HG02642 (cell line): ENCODE results near the gene HOXD11.

Experiments
- ATAC-seq: cut with Tn5 transposase; IDR thresholded peaks from one replicate; pipeline ENCODE4 v1.9.1; 2021; ENCODE audit warnings: mild to moderate bottlenecking; ENCODE audit not compliant: unreplicated experiment, poor library complexity

The HOXD11 gene

DNA sequence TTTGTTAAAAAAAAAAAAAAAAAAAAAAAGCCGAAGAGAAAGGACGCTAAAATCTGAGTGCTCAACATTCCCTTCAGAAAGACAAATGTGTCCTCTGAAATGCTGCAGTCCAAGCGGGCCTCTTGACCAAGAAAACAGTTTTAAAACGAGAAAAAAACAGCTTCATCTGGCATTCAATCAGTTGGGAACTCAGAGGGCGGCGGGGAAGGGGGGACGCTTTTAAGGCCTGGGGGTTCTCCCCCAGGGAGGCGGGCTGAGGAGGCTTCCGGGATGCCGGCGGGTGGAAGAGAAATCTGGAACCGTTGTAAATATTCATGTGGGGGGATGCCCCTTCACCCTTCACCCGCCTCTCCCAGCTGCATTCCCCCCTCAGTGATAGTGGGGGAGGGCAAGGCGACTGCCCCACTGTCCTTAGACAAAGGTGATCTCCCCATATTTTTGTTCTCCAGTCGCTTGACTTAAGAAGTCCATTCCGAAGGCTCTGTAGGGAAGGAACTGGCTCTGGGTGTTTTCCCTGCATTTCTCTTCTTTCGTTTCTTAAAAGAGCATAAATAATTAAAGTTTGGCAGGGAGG, 3.3 kb upstream of the HOXD11 start:
- ATAC-seq, result no peak

- no peak for ATAC-seq
These were observed 2.6 kb upstream of the HOXD11 start for GRCh38 chr2:176104316-176105077.

DNA sequence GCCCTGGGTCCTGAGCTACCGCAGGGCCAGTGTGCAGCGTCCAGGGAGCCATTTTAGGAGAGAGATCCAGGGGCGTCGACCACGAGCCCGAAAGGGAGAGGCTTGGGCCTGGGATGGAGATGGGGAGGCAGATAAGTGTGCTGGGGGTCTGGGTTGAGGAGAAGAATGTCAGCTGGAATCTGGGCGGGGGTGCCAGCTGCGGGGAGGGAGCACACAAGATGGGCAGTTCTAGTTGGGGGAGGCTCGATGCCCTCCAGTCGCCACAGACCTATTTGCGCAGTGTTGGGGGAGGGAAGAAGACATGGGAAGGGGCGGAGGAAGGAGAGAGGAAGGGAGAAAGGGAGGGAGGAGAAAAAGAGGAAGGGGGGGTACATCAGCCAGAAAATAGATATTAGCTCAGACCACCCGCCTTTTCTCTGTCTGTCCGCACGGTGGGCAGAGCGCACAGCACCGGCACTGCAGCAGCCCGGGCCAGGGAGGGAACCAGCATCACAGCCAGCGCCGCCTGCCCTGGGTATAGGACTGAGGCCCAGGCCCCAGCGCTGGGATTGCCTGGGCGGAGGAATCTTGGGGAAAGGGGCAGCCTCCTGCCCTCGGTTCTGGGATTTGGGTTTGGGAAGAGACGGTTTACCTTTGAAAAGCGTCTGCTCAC, 1.9 kb upstream of the HOXD11 start:
- no peak for ATAC-seq

GRCh38 chr2:176105730-176106580, 1.1 kb upstream of the HOXD11 start:
- no peak for ATAC-seq

DNA sequence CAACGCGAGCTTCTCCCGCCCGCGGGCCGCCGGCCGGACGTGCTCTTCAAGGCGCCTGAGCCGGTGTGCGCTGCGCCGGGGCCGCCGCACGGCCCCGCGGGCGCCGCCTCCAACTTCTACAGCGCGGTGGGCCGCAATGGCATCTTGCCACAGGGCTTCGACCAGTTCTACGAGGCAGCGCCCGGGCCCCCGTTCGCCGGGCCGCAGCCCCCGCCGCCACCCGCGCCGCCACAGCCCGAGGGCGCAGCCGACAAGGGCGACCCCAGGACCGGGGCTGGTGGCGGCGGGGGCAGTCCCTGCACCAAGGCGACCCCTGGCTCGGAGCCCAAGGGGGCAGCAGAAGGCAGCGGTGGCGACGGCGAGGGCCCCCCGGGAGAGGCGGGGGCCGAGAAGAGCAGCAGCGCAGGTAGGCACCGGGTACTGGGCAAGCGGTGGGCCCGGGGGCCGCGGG, 676 bp downstream of the HOXD11 start:
- ATAC-seq, result no peak

- no peak for ATAC-seq
These were observed 2.3 kb downstream of the HOXD11 start for GRCh38 chr2:176109192-176109901.

DNA sequence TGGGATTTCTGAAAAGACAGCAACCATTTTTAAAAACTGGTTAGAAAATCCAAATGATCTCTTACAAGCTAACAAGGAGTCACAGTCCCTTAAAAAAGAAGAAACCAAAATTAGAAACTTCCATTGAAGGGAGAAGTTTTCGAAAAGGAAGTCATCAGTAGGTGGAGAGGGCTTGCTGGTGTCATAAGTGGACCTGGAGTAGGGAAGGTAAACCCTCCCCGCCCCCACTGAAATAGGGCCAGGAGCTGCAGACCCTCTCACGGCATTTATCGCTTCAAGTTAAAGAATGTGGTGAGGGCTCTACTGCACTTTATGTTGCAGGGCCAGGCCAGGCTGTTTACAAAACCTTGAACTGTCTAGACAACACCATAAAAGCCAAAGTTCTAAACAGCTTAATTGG, 2.9 kb downstream of the HOXD11 start:
- no peak for ATAC-seq

DNA sequence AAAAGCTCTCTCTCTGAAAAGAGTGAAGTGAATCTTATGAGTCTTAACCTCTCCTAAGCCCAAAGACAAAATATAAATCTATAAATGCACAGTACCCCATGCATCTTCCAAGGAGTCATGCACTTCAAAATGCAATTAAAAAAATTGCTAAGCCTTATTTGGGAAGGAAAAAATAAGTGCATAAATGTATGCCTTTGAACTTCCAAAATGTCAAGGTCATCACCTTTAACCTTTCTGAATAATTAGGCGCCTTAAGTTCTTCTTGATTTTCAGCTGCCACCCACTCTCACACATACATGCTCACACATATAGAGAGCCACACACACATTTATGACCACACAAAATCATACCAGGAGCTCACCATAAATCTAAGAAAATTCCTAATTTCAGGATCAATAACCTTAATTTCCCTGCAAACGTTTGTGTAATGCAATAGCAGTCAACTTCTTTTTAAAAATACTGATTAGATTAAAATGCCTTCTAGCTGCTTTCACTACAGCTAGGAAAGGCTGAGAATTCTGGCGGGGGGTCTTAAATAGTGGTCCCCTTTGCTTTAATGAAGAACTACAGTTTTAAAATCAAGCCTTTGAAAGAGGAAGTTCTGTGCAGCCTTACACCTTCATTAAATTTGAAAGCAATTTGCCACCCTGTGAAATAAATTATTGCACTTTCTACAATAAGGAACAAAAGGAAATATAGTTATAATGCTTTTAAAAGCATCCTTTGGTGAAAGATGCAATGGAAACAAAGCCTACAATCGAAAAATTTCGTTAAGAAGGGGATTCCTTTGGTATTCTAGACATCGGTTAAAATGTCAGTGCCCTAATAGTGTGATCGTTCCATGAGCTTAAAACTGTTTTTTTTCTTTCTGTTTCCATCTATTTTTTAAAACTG, 3.6 kb downstream of the HOXD11 start:
- ATAC-seq, result no peak

DNA sequence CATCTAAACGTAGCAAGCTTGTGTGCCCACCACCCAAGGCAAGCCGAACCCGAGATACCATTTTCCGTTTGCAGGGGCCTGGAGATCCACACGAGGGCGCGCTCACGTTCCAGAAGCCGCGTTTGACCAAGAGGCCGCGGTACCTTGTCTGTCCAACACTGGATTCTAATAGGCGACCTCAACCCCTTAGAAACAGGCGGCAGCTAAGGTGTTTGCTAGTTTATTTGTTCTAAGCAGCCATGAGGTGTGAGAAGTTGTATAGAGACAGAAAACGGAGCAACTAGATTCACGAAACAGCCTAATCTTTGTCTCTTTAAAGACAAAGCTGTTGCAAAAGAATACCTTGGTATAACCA, 4.2 kb downstream of the HOXD11 start:
- ATAC-seq, result no peak

GRCh38 chr2:176111846-176112374, 4.8 kb downstream of the HOXD11 start:
- no peak for ATAC-seq

GRCh38 chr2:176112375-176113302, 5.6 kb downstream of the HOXD11 start:
- no peak for ATAC-seq

DNA sequence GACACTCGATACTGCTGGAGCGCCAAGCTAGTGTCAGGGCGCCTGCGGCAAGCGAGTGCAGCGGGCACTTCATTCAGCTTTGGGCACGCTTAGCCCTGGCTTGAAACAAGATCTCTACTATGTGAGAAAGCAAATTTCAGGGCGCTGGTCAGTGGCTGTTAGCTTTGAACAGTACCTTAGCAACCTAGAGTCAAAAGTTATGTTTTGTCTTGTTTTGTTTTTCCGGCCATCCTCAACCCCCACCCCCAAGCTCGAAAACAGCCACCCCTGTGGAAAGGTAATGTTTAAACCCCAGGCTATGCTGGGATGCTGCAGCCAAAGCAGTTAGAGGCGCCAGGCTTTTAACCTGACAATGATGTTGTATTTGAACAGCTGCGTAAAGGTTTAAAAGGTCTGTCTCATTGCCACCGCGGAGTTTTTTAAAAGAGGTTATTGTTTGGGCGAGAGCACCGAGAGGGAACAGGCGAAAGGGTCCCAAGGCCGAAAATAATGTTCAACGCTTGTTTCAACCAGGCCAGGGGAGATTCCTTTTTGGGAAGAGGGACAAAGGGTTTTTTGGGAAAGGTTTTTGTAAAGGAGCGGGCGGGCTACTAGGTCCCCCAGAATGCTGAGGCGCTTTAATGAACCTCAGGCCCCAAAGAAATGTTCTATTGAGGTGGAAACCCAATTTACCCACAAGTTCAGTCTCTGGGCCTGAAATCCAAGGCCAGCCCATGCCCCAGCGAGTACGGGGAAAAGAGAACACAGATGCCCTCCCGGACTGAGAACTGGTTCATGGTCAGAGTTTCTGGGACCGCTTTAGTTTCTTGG, 7.2 kb downstream of the HOXD11 start:
- ATAC-seq, result no peak

DNA sequence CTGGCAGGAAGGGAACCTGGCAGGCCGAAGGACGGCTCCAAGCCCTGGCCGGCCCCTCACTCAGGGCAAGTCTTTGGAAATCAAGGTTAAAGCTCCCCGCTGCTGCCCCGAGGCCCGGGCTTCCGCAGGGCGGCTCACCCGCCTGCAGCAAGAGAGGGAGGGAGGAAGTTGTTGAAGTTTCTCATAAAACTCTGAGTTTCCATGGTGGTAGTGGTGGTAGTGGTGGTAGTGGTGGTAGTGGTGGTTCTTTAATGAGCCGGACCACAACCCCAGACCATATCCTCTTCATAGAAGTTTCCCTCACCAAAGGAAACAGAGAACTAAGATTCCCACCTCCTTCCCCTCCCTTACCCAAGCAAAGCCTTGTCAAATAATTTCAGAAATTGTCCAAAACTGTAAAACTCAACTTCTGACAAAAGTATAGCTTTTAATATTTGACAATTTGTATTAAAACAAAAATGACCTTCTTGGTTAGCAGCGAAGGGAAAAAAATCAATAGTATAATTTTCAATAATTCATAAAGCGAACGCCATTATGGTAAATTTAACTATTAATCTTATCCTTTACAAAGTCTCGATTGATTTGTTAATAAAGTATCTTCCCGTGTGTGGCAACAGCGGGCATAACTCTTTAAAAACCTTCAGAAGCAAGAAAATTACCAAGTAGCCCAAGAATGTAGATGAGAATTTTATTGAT, 8.0 kb downstream of the HOXD11 start:
- no peak for ATAC-seq

GRCh38 chr2:176115883-176116813, 9.1 kb downstream of the HOXD11 start, which contains the start of gene HOXD10:
HOXD10 (plus strand) TSS chr2:176116778; CDS start chr2:176116834, 56 bp downstream.
- no peak for ATAC-seq

GRCh38 chr2:176117162-176117822, 10.2 kb downstream of the HOXD11 start:
- no peak for ATAC-seq
